SK-N-SH (cell line): Measurements from ENCODE around the gene MAGEB16. TPM values are rescaled to one million over a fixed set of nuclear protein-coding genes. Genes with fewer than 3 reads are reported as not detected.

Experiments used
- CTCF ChIA-PET: fragments of 300-600, 350-600 bp; formaldehyde crosslinking; extraction: SDS; loops from one replicate; lab custom pipeline; 2021; lab: Yijun Ruan, JAX
- POLR2A ChIA-PET: fragments of 350-600 bp; sonication (Branson Sonifier 250); formaldehyde crosslinking; extraction: SDS; loops from one replicate; lab custom pipeline; 2020; ENCODE audit warnings: antibody characterized with exemption, inconsistent platforms; lab: Yijun Ruan, JAX
- DNase-seq: peaks from one replicate; pipeline ENCODE4 v3.0.0; 2012
- H2AFZ ChIP-seq: fragments of 200-600 bp; sonication (generic); 2 replicates; pipeline ENCODE4 v1.8.1; 2016; ENCODE audit warnings: antibody characterized with exemption, mild to moderate bottlenecking, low read depth
- H3F3A ChIP-seq: fragments of 200-600 bp; sonication (generic); replicated peaks from 2 replicates; pipeline ENCODE3; 2016; ENCODE audit warnings: antibody characterized with exemption, mild to moderate bottlenecking; ENCODE audit not compliant: insufficient read depth
- H3K27ac ChIP-seq, 2 experiments: fragments of 200-500 bp in 1 of 2; fragments of 200-600 bp in 1 of 2; sonication (Bioruptor generic) in 1 of 2; sonication (generic), shearing (Covaris generic) in 1 of 2; 2 replicates each; pipeline versions ENCODE4 v1.5.1 to v1.6.1; 2014 to 2016; ENCODE audit warnings: low read depth in 2 of 2, inconsistent platforms in 1 of 2, low read length in 1 of 2, mild to moderate bottlenecking in 1 of 2, mixed read lengths in 1 of 2
- H3K27me3 ChIP-seq: fragments of 200-600 bp; sonication (generic), shearing (Covaris generic); 2 replicates; pipeline ENCODE4 v1.6.1; 2016; ENCODE audit warnings: mixed run types; ENCODE audit not compliant: insufficient read depth
- H3K36me3 ChIP-seq, 2 experiments: fragments of 200-500 bp in 1 of 2; fragments of 200-600 bp in 1 of 2; sonication (Bioruptor generic) in 1 of 2; sonication (generic) in 1 of 2; replicated peaks in 1 of 2; 2 replicates each; pipeline versions ENCODE3 to v1.5.1; 2014 to 2016; ENCODE audit warnings: low read length in 1 of 2, mild to moderate bottlenecking in 1 of 2; ENCODE audit not compliant: insufficient read depth in 2 of 2, control insufficient read depth in 1 of 2
- H3K4me1 ChIP-seq, 2 experiments: fragments of 200-500 bp in 1 of 2; fragments of 200-600 bp in 1 of 2; sonication (Bioruptor generic) in 1 of 2; sonication (generic), shearing (Covaris generic) in 1 of 2; 2 replicates each; pipeline versions ENCODE4 v1.5.1 to v1.6.1; 2014 to 2016; ENCODE audit warnings: low read depth in 1 of 2, low read length in 1 of 2, mixed run types in 1 of 2; ENCODE audit not compliant: insufficient read depth in 2 of 2, control insufficient read depth in 1 of 2
- H3K4me2 ChIP-seq: fragments of 200-600 bp; sonication (generic), shearing (Covaris generic); 2 replicates; pipeline ENCODE4 v1.6.1; 2017; ENCODE audit warnings: mixed run types
- H3K4me3 ChIP-seq, 2 experiments: fragments of 200-500 bp in 1 of 2; fragments of 200-600 bp in 1 of 2; sonication (Bioruptor generic) in 1 of 2; sonication (generic), shearing (Covaris generic) in 1 of 2; 2 replicates each; pipeline versions ENCODE4 v1.5.1 to v1.8.1; 2014 to 2016; ENCODE audit warnings: low read depth in 2 of 2, inconsistent platforms in 1 of 2, low read length in 1 of 2, mild to moderate bottlenecking in 1 of 2, mixed read lengths in 1 of 2, moderate library complexity in 1 of 2
- H3K79me2 ChIP-seq: fragments of 200-600 bp; sonication (generic); 2 replicates; pipeline ENCODE4 v1.8.1; 2017; ENCODE audit warnings: mild to moderate bottlenecking; ENCODE audit not compliant: insufficient read depth
- H3K9ac ChIP-seq: fragments of 200-600 bp; sonication (generic); 2 replicates; pipeline ENCODE4 v1.6.1; 2017; ENCODE audit warnings: mixed run types
- H3K9me2 ChIP-seq: fragments of 200-600 bp; sonication (generic); 2 replicates; pipeline ENCODE4 v1.6.1; 2017; ENCODE audit warnings: mixed run types
- H3K9me3 ChIP-seq: fragments of 200-600 bp; sonication (generic); 2 replicates; pipeline ENCODE4 v1.6.1; 2017; ENCODE audit warnings: mixed run types, mild to moderate bottlenecking, moderate library complexity
- H4K20me1 ChIP-seq: fragments of 200-600 bp; sonication (generic); 2 replicates; pipeline ENCODE4 v1.6.1; 2017; ENCODE audit warnings: mild to moderate bottlenecking, mixed run types; ENCODE audit not compliant: insufficient read depth
- CHD2 ChIP-seq: fragments of 150-350 bp; IDR thresholded peaks from 2 replicates; pipeline ENCODE4 v1.6.1; 2018; ENCODE audit warnings: low read length; ENCODE audit not compliant: partially characterized antibody
- CTCF ChIP-seq: fragments of 200-600 bp; sonication (generic); IDR thresholded peaks from 2 replicates; pipeline ENCODE4 v1.6.1; 2017; ENCODE audit warnings: antibody characterized with exemption, mild to moderate bottlenecking, moderate library complexity
- FOXM1 ChIP-seq: IDR thresholded peaks from 2 replicates; pipeline ENCODE4 v1.4.0; 2012; ENCODE audit warnings: low read depth, mild to moderate bottlenecking
- GABPA ChIP-seq: IDR thresholded peaks from 2 replicates; pipeline ENCODE4 v1.4.0; 2012; ENCODE audit warnings: low read depth, mild to moderate bottlenecking
- GATA2 ChIP-seq: sonication (generic); formaldehyde crosslinking; IDR thresholded peaks from 2 replicates; pipeline ENCODE4 v1.5.0; 2020; ENCODE audit warnings: mild to moderate bottlenecking, missing genetic modification reagents
- IRF3 ChIP-seq: fragments of 150-350 bp; IDR thresholded peaks from 2 replicates; pipeline ENCODE4 v1.6.1; 2016; ENCODE audit warnings: mild to moderate bottlenecking, low read depth, low read length
- JUND ChIP-seq: IDR thresholded peaks from 2 replicates; pipeline ENCODE4 v1.4.0; 2012
- MEF2A ChIP-seq: IDR thresholded peaks from 2 replicates; pipeline ENCODE4 v1.4.0; 2012; ENCODE audit warnings: low read depth, borderline replicate concordance
- MXI1 ChIP-seq: IDR thresholded peaks from 2 replicates; pipeline ENCODE4 v1.6.1; 2012; ENCODE audit warnings: mild to moderate bottlenecking, low read depth, low read length, improper control_type of control experiment
- NFIC ChIP-seq: IDR thresholded peaks from 2 replicates; pipeline ENCODE4 v1.4.0; 2012; ENCODE audit warnings: borderline replicate concordance
- POLR2AphosphoS5 ChIP-seq: IDR thresholded peaks from 2 replicates; pipeline ENCODE4 v1.6.1; 2012; ENCODE audit warnings: low read depth, low read length
- RAD21 ChIP-seq: IDR thresholded peaks from 2 replicates; pipeline ENCODE4 v1.6.1; 2012; ENCODE audit warnings: mild to moderate bottlenecking, low read length
- RFX5 ChIP-seq: IDR thresholded peaks from 2 replicates; pipeline ENCODE4 v1.6.1; 2012; ENCODE audit warnings: mild to moderate bottlenecking, improper control_type of control experiment, low read length
- SIN3A ChIP-seq: IDR thresholded peaks from 2 replicates; pipeline ENCODE4 v1.6.1; 2012; ENCODE audit warnings: low read depth, mild to moderate bottlenecking, low read length, moderate library complexity, borderline replicate concordance
- SMC3 ChIP-seq: IDR thresholded peaks from 2 replicates; pipeline ENCODE4 v1.6.1; 2012; ENCODE audit warnings: low read depth, low read length, improper control_type of control experiment
- TCF12 ChIP-seq: IDR thresholded peaks from 2 replicates; pipeline ENCODE4 v1.4.0; 2012
- WGBS: methylation state at CpG from one replicate; pipeline ENCODE4 v1.1.6; 2017; ENCODE audit warnings: low lambda C conversion rate; 5-methylcytosine and 5-hydroxymethylcytosine counted together
- polyA plus RNA-seq, 3 experiments: library from polyadenylated mRNA; depleted of rRNA; stranded (reverse); fragments of >200 nt; gene quantifications; 2 replicates each; pipeline ENCODE4 v1.2.3, GENCODE V29; 2012
- TF ChIP-seq, protein P1 (sequence below): IDR thresholded peaks from 2 replicates; pipeline ENCODE4 v1.4.0; 2012; ENCODE audit warnings: low read depth
- TF ChIP-seq, protein P2 (sequence below): IDR thresholded peaks from 2 replicates; pipeline ENCODE4; 2012
- TF ChIP-seq, protein P3 (sequence below): fragments of 150-350 bp; IDR thresholded peaks from 2 replicates; pipeline ENCODE4 v1.6.1; 2017; ENCODE audit warnings: antibody characterized with exemption, low read length, low read depth, borderline replicate concordance

Gene MAGEB16
- polyA plus RNA-seq, 1 of the 3 experiments (the other 2 are of a cell fraction): 0.08 TPM

DNA sequence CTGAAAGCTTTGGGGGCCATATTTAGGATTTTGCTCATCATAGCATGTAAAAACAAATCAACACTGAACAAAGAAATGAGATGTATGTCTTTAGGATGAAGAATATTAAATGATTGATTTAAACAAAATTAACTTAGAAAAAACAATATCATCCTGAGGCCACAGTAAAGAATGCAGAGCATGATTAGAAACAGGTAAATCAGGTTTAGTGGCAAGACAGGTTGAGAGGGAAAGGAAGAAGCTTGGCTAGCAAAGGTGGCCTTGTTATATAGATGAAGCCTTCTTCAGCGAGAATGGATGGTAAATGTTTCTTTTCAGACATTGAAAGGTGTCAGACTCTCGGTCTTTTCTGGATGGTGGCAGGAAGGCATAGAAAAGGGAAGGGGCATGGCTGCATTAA lies 11.9 kb upstream of the MAGEB16 start (continued):
- TF ChIP-seq SMC3: no peak
- TF ChIP-seq CTCF: no peak
- TF ChIP-seq, protein P1, sequence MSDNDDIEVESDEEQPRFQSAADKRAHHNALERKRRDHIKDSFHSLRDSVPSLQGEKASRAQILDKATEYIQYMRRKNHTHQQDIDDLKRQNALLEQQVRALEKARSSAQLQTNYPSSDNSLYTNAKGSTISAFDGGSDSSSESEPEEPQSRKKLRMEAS: no peak
- TF ChIP-seq, protein P2, sequence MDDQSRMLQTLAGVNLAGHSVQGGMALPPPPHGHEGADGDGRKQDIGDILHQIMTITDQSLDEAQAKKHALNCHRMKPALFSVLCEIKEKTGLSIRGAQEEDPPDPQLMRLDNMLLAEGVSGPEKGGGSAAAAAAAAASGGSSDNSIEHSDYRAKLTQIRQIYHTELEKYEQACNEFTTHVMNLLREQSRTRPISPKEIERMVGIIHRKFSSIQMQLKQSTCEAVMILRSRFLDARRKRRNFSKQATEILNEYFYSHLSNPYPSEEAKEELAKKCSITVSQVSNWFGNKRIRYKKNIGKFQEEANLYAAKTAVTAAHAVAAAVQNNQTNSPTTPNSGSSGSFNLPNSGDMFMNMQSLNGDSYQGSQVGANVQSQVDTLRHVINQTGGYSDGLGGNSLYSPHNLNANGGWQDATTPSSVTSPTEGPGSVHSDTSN: no peak

DNA sequence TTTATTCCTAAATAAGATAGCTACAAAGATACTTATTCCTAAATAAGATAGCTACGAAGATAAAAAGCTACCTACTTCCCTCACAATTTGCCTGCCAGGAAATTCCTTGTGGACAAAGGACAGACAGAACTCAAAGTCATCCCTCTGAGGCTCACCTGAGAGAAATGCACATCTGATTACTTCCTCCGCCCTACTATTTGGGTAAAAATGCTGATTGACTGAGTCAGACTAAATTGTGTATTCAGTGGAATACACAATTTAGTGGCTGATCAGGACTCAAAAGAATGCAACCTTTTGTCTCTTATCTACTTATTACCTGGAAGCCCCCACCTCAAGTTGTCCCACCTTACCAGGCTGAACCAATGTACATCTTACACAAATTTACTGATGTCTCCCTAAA lies 10.3 kb upstream of the MAGEB16 start:
- H3K9me2 ChIP-seq: no peaks in the 10 kb centered on the region
- CTCF ChIA-PET: no interaction called here
- no peak overlapping the region for H3K27ac ChIP-seq
- H3K27me3 ChIP-seq: no peaks in the 10 kb centered on the region
- no peaks in the 10 kb centered on the region for H3K36me3 ChIP-seq
- H3F3A ChIP-seq: no peaks in the 10 kb centered on the region
- H4K20me1 ChIP-seq: no peaks in the 10 kb centered on the region; the same call in 1 of the 2 replicates
- H3K4me2 ChIP-seq: no peak overlapping the region
- 3% methylated on average over 2 of the region's 2 CpGs for WGBS
- TF ChIP-seq GABPA (no peak), MXI1 (no peak), MEF2A (no peak), POLR2AphosphoS5 (no peak), JUND (no peak), GATA2 (no peak)
- TF ChIP-seq, protein P3, sequence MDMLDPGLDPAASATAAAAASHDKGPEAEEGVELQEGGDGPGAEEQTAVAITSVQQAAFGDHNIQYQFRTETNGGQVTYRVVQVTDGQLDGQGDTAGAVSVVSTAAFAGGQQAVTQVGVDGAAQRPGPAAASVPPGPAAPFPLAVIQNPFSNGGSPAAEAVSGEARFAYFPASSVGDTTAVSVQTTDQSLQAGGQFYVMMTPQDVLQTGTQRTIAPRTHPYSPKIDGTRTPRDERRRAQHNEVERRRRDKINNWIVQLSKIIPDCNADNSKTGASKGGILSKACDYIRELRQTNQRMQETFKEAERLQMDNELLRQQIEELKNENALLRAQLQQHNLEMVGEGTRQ: no peak
- TF ChIP-seq, protein P1: no peak
- POLR2A ChIA-PET: no interaction called here
- no peaks in the 10 kb centered on the region for H3K79me2 ChIP-seq
- DNase-seq: no peak
- no peak overlapping the region for H2AFZ ChIP-seq
- H3K9ac ChIP-seq: no peak overlapping the region
- no peaks in the 10 kb centered on the region for H3K9me3 ChIP-seq
- no peaks in the 10 kb centered on the region for H3K4me1 ChIP-seq
- no peak overlapping the region for H3K4me3 ChIP-seq

DNA sequence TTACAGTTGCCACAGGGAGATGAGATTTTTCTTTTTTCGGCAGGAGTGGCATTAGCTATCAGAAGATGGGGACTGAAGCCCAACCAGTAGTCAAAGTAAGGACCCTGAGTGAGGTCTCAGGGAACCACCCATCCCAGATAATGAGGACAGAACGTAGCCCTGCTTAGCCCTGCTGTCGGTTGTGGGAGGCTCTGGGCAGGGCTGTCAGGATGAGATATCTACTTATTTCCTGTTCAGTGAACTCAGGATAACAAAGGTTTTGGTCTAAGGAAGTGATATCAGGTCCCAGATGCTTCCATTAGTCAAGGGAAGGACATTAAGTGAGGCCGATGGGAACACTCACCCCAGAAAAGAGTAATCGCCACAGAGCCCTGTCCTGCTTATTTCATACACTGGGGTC lies 2.3 kb downstream of the MAGEB16 start:
- Histone ChIP-seq H2AFZ (no peak overlapping the region), H4K20me1 (no peaks in the 10 kb centered on the region), H3F3A (no peaks in the 10 kb centered on the region), H3K27me3 (no peaks in the 10 kb centered on the region), H3K4me2 (no peak overlapping the region), H3K36me3 (no peaks in the 10 kb centered on the region), H3K9me3 (no peaks in the 10 kb centered on the region), H3K9ac (no peak overlapping the region), H3K9me2 (no peaks in the 10 kb centered on the region), H3K4me3 (no peak overlapping the region), H3K27ac (no peak overlapping the region), H3K4me1 (no peaks in the 10 kb centered on the region), H3K79me2 (no peaks in the 10 kb centered on the region)
- POLR2A ChIA-PET: no interaction called here
- 3% methylated on average over 5 of the region's 5 CpGs for WGBS
- CTCF ChIA-PET: no interaction called here
- DNase-seq: no peak
- TF ChIP-seq JUND (no peak), CTCF (no peak), RAD21 (no peak), GABPA (no peak), CHD2 (no peak), POLR2AphosphoS5 (no peak), TCF12 (no peak), SIN3A (no peak), IRF3 (no peak), RFX5 (no peak), NFIC (no peak), FOXM1 (no peak), SMC3 (no peak)
